GM23248 (cell line): ENCODE results near the gene CFC1B.
"Not testable (repeated sequence)": the region's sequence is repeated elsewhere in the genome, so short reads cannot be mapped to it uniquely, and the experiment has no call there.

Experiments used
- EZH2 ChIP-seq: fragments of 200-600 bp; sonication (generic); IDR thresholded peaks from 2 replicates; pipeline ENCODE4 v1.6.1; 2018; ENCODE audit warnings: antibody characterized with exemption, mild to moderate bottlenecking; ENCODE audit not compliant: insufficient read depth, poor library complexity, severe bottlenecking
- EZH2phosphoT487 ChIP-seq: fragments of 200-600 bp; sonication (generic); IDR thresholded peaks from 2 replicates; pipeline ENCODE4 v1.6.1; 2018; ENCODE audit warnings: antibody characterized with exemption, moderate library complexity, mild to moderate bottlenecking, low read depth; ENCODE audit not compliant: insufficient read depth

- not testable (repeated sequence) for TF ChIP-seq EZH2, EZH2phosphoT487
These were observed 45.1 kb downstream of the CFC1B start for GRCh38 chr2:130566165-130566564.
